Uterus (tissue), 4 donors: Measurements from ENCODE around the gene SETDB2. TPM values are rescaled to one million over a fixed set of nuclear protein-coding genes. Genes with fewer than 3 reads are reported as not detected.

ENCODE experiments used
- DNase-seq, 2 donors: peaks; one replicate each; pipeline ENCODE4 v3.0.0-alpha.2; 2019 to 2020
- H3K27ac ChIP-seq, 2 donors: fragments of 200-600 bp; sonication (generic); 1 replicate in 1 of 2; 2 replicates in 1 of 2; pipeline ENCODE4 v1.5.1; 2016 to 2018
- H3K27me3 ChIP-seq, 2 donors: fragments of 200-600 bp; sonication (generic); one replicate each; pipeline ENCODE4 v1.5.1; 2018 to 2019; ENCODE audit warnings: control low read depth in 1 of 2
- H3K36me3 ChIP-seq, 2 donors: fragments of 200-600 bp; sonication (generic); one replicate each; pipeline ENCODE4 v1.5.1; 2019; ENCODE audit warnings: control low read depth in 1 of 2
- H3K4me1 ChIP-seq, 2 donors: fragments of 200-600 bp; sonication (generic); one replicate each; pipeline ENCODE4 v1.5.1; 2018 to 2019; ENCODE audit warnings: control low read depth in 1 of 2
- H3K4me3 ChIP-seq, 2 donors: fragments of 200-600 bp; sonication (generic); 1 replicate in 1 of 2; 2 replicates in 1 of 2; pipeline ENCODE4 v1.5.1; 2018 to 2019; ENCODE audit warnings: mild to moderate bottlenecking in 1 of 2
- H3K9me3 ChIP-seq, 2 donors: fragments of 200-600 bp; sonication (generic); one replicate each; pipeline ENCODE4 v1.5.1; 2019; ENCODE audit warnings: control low read depth in 1 of 2
- POLR2A ChIP-seq, 2 donors: fragments of 450-650 bp; IDR thresholded peaks; one replicate each; pipeline ENCODE4 v1.6.1; 2016; ENCODE audit warnings: antibody characterized with exemption in 2 of 2, mild to moderate bottlenecking in 1 of 2, moderate library complexity in 1 of 2
- intact Hi-C: fragments of 100-400 bp; cut with DNase I; formaldehyde crosslinking; loops from one replicate; pipeline ENCODE4 v1.15.1; 2023; ENCODE audit warnings: low total_unique reads
- total RNA-seq, 4 donors: library from RNA; depleted of rRNA in 3 of 4; stranded (reverse); fragments of >200 nt in 3 of 4; gene quantifications; one replicate each; pipeline versions ENCODE4 v1.1.0 to v1.2.4, GENCODE V29; 2014 to 2023
- TF ChIP-seq, protein P1 (sequence below), 4 experiments: fragments of 200-600 bp in 2 of 4; fragments of 450-650 bp in 2 of 4; sonication (generic) in 2 of 4; IDR thresholded peaks; one replicate each; pipeline ENCODE4 v1.5.1; 2016 to 2019; ENCODE audit warnings: antibody characterized with exemption in 4 of 4, mild to moderate bottlenecking in 2 of 4, moderate library complexity in 1 of 4
- donor health status: DM: yes; HTN: yes; CAD: no.

The SETDB2 gene
- total RNA-seq, 4 donors from 2014 or later: 9.5 to 24.1 (median 19.0) TPM

DNA sequence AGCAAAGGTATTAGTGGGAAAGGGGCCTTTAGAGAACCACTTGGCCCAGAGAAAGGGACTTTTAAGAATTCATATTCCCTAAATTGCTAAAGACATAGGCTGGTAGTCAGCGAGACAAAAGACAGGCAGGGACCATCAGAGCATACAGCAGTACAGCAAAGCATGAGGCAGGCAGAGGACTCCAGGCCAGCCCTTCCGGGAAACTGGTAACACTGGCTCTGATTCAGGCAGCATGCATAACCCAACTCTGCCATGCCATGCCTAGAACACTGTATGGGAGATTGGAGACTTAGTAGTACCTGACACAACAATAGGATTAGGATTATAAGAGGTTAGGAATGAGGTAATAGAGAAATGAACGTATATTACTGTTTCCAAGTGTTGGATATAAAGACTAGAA lies 35.1 kb upstream of the SETDB2 start:
- Histone ChIP-seq H3K36me3 (no peaks in the 10 kb centered on the region), H3K27ac (no peak overlapping the region), H3K9me3 (peaks cover 0 to 7% of the 10 kb centered on the region in 2 donors), H3K4me1 (no peaks in the 10 kb centered on the region), H3K27me3 (no peaks in the 10 kb centered on the region), H3K4me3 (no peak overlapping the region)
- TF ChIP-seq, protein P1, sequence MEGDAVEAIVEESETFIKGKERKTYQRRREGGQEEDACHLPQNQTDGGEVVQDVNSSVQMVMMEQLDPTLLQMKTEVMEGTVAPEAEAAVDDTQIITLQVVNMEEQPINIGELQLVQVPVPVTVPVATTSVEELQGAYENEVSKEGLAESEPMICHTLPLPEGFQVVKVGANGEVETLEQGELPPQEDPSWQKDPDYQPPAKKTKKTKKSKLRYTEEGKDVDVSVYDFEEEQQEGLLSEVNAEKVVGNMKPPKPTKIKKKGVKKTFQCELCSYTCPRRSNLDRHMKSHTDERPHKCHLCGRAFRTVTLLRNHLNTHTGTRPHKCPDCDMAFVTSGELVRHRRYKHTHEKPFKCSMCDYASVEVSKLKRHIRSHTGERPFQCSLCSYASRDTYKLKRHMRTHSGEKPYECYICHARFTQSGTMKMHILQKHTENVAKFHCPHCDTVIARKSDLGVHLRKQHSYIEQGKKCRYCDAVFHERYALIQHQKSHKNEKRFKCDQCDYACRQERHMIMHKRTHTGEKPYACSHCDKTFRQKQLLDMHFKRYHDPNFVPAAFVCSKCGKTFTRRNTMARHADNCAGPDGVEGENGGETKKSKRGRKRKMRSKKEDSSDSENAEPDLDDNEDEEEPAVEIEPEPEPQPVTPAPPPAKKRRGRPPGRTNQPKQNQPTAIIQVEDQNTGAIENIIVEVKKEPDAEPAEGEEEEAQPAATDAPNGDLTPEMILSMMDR (IDR thresholded peaks at IDR 0.05): no peak
- no peak for TF ChIP-seq POLR2A (IDR thresholded peaks at IDR 0.05)
- DNase-seq: no peak
- intact Hi-C loops: no loop called here

DNA sequence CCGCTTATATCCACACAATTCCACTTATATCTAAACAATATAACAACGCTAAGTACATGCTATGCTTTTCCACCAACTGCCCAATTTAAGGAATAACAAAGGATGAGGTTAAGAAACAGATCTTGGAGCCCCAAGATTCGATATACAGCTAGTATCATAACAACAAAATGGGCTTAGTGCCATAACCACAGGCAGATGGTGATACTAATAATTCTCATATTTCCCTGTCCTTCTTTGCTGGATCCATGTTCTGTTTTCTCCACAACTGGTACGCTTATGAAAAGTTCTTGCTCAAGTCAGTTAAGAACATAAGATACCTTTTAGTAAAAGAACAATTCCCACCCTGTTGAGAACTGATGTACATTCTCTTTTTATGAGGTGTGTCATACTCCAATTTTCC lies 34.1 kb upstream of the SETDB2 start:
- H3K4me3 ChIP-seq: no peak overlapping the region
- TF ChIP-seq, protein P1 (IDR thresholded peaks at IDR 0.05): no peak
- TF ChIP-seq POLR2A (IDR thresholded peaks at IDR 0.05): no peak
- H3K27me3 ChIP-seq: no peaks in the 10 kb centered on the region
- intact Hi-C loops: no loop called here
- H3K27ac ChIP-seq: no peak overlapping the region
- no peaks in the 10 kb centered on the region for H3K36me3 ChIP-seq
- H3K9me3 ChIP-seq: peaks cover 0 to under 1% of the 10 kb centered on the region in 2 donors
- no peaks in the 10 kb centered on the region for H3K4me1 ChIP-seq
- no peak for DNase-seq

DNA sequence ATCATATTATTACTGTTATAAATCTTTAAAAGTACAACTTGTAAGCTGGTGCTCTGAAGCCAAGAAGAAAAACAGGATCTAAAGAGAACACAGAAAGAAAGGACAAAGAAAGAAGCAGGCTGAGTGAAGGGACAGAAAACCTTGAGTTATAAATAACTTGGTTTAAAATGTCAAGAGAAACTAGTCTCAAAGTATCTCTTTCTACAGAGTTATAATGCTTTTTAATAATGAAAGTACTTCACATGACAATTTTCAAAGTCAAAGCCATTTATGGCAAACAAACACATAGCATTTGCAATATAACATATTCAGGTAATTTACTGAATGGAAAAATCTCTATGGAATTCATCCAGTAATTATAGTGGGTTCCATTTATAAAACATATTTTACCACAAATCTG lies 33.6 kb upstream of the SETDB2 start:
- TF ChIP-seq, protein P1 (IDR thresholded peaks at IDR 0.05): no peak
- no peak for TF ChIP-seq POLR2A (IDR thresholded peaks at IDR 0.05)
- Histone ChIP-seq H3K4me1 (no peaks in the 10 kb centered on the region), H3K27me3 (no peaks in the 10 kb centered on the region), H3K4me3 (no peak overlapping the region), H3K9me3 (no peaks in the 10 kb centered on the region), H3K36me3 (no peaks in the 10 kb centered on the region), H3K27ac (no peak overlapping the region)
- DNase-seq: no peak
- intact Hi-C loops: no loop called here

DNA sequence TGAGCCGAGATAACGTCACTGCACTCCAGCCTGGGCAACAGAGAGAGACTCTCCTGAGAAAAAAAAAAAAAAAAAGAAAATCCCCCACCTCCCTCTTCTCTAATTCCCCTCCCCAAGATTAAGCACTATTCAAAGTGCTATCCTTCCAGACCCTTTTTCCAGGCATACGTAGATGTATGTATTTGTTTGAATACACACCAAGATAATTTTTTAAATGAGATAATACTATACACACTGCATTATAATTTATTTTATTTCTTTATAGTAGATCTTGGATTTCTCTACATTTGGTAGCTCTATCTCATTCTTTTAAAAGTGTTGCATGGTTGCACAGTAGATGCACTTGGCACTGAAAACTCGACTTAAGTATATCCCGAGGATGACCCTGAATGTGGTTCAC lies 32.7 kb upstream of the SETDB2 start:
- no peak for DNase-seq
- no peaks in the 10 kb centered on the region for H3K27me3 ChIP-seq
- intact Hi-C loops: no loop called here
- H3K9me3 ChIP-seq: no peaks in the 10 kb centered on the region
- no peaks in the 10 kb centered on the region for H3K4me1 ChIP-seq
- TF ChIP-seq, protein P1 (IDR thresholded peaks at IDR 0.05): no peak
- TF ChIP-seq POLR2A (IDR thresholded peaks at IDR 0.05): no peak
- no peak overlapping the region for H3K4me3 ChIP-seq
- H3K27ac ChIP-seq: no peak overlapping the region
- no peaks in the 10 kb centered on the region for H3K36me3 ChIP-seq

DNA sequence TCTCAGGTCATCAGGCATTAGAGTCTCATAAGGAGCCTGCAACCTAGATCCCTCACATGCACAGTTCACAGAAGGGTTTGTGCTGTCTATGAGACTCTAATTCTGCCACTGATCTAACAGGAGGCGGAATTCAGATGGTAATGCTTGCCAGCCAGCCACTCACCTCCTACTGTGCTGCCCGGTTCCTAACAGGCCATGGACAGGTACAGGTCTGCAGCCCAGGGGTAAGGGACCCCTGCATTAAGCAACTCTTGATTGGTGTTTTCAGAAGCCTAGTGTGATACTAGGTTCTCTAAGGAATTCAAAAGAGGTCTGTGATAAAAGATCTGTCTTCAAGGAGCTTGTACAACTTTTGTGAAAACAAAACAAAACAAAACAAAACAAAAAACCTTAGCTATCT lies 31.3 kb upstream of the SETDB2 start:
- Histone ChIP-seq H3K27me3 (no peaks in the 10 kb centered on the region), H3K27ac (no peak overlapping the region), H3K36me3 (no peaks in the 10 kb centered on the region), H3K9me3 (no peaks in the 10 kb centered on the region), H3K4me3 (no peak overlapping the region), H3K4me1 (no peaks in the 10 kb centered on the region)
- no peak for TF ChIP-seq POLR2A (IDR thresholded peaks at IDR 0.05)
- TF ChIP-seq, protein P1 (IDR thresholded peaks at IDR 0.05): no peak
- DNase-seq: no peak
- intact Hi-C loops: no loop called here
